ENCODE data around the gene SOWAHC. TPM values are rescaled to one million over a fixed set of nuclear protein-coding genes. Genes with fewer than 3 reads are reported as not detected.
A peak's percentile ranks its signal among the peaks of the same experiment; 100 is the strongest.
"Not testable (repeated sequence)": the region's sequence is repeated elsewhere in the genome, so short reads cannot be mapped to it uniquely, and the experiment has no call there.

Gene SOWAHC
- 10 to 100 TPM; 40.6 to 99.5 (median 57.3) TPM for total RNA-seq

GRCh38 chr2:109613922-109614714, at the start of gene SOWAHC, which contains the start of gene SEPTIN10:
Gene SOWAHC, plus strand, starts transcription at chr2:109614364. Its CDS starts 126 bp downstream, at chr2:109614490.
Gene SEPTIN10, minus strand, starts transcription at chr2:109613966. Its CDS starts 139 bp downstream, at chr2:109613827.
- no peaks in the 10 kb centered on the region for H3K36me3 ChIP-seq
- H3K9me3 ChIP-seq: no peaks in the 10 kb centered on the region
- peak; percentile 96 for DNase-seq
- H3K4me1 ChIP-seq: peaks cover 15 to 65% (median 38%) of the 10 kb centered on the region in 4 donors
- H3K4me3 ChIP-seq: peak within 1 kb of the TSS; percentile 53 to 82 (median 70)
- H3K27ac ChIP-seq: peak within 1 kb of the TSS; percentile 98 to 99 (median 98)
- peak; percentile 79 for TF ChIP-seq POLR2A (IDR thresholded peaks at IDR 0.05)
- TF ChIP-seq CTCF (IDR thresholded peaks at IDR 0.05): no peak
- peak; percentile 82 to 93 (median 93) for TF ChIP-seq POLR2AphosphoS5 (IDR thresholded peaks at IDR 0.05)
- peak; percentile 11 for TF ChIP-seq EP300 (IDR thresholded peaks at IDR 0.05; ENCODE audit: low read depth)
- H3K27me3 ChIP-seq: no peaks in the 10 kb centered on the region
- WGBS, 2 donors (ENCODE audit: low coverage in 1 of 2): 4% methylated on average over 54 of the region's 104 CpGs; no CpG with 5 or more reads in 1 of the 2 donors
- intact Hi-C loops (cut with DNase I; ENCODE audit: low total_unique reads): loop anchor here (5.0 kb wide), 1 partner anchor 78 kb away; no protein-coding TSS in a partner anchor
- in situ Hi-C loops (cut with MboI; ENCODE audit: low pct_ligation_motif_present in 1 of 4, low pct_unique_long_range_greater_than_20kb in 1 of 4, low sequenced_read_pairs in 3 of 4): no loop called here

GRCh38 chr2:109575373-109575772, 38.8 kb upstream of the SOWAHC start:
- Histone ChIP-seq H3K27ac (no peak overlapping the region), H3K4me3 (no peak overlapping the region), H3K36me3 (peaks cover 0 to 14% (median 0%) of the 10 kb centered on the region in 4 donors), H3K4me1 (no peaks in the 10 kb centered on the region), H3K27me3 (no peaks in the 10 kb centered on the region), H3K9me3 (no peaks in the 10 kb centered on the region)
- in situ Hi-C loops (cut with MboI; ENCODE audit: low pct_ligation_motif_present in 1 of 4, low pct_unique_long_range_greater_than_20kb in 1 of 4, low sequenced_read_pairs in 3 of 4) (no loop called here), intact Hi-C loops (cut with DNase I; ENCODE audit: low total_unique reads) (no loop called here)
- DNase-seq: no peak
- 31 to 33% methylated on average over 1 of the region's 1 CpG for WGBS, 2 donors (ENCODE audit: low coverage in 1 of 2)
- TF ChIP-seq EP300 (IDR thresholded peaks at IDR 0.05; ENCODE audit: low read depth) (no peak), POLR2AphosphoS5 (IDR thresholded peaks at IDR 0.05) (no peak), CTCF (IDR thresholded peaks at IDR 0.05) (no peak), POLR2A (IDR thresholded peaks at IDR 0.05) (no peak)

GRCh38 chr2:109577630-109578029, 36.5 kb upstream of the SOWAHC start:
- H3K36me3 ChIP-seq: peaks cover 0 to 14% (median 0%) of the 10 kb centered on the region in 4 donors
- intact Hi-C loops (cut with DNase I; ENCODE audit: low total_unique reads); in situ Hi-C loops (cut with MboI; ENCODE audit: low pct_ligation_motif_present in 1 of 4, low pct_unique_long_range_greater_than_20kb in 1 of 4, low sequenced_read_pairs in 3 of 4): not testable (repeated sequence)

GRCh38 chr2:109582928-109583895, 31.0 kb upstream of the SOWAHC start:
- TF ChIP-seq EP300 (IDR thresholded peaks at IDR 0.05; ENCODE audit: low read depth) (no peak), POLR2AphosphoS5 (IDR thresholded peaks at IDR 0.05) (no peak), CTCF (IDR thresholded peaks at IDR 0.05) (no peak), POLR2A (IDR thresholded peaks at IDR 0.05) (no peak)
- no peaks in the 10 kb centered on the region for H3K9me3 ChIP-seq
- H3K27me3 ChIP-seq: no peaks in the 10 kb centered on the region
- DNase-seq: no peak
- 76 to 83% methylated on average over 6 of the region's 6 CpGs for WGBS, 2 donors (ENCODE audit: low coverage in 1 of 2)
- H3K4me3 ChIP-seq: no peak overlapping the region
- peaks cover 0 to 9% (median 0%) of the 10 kb centered on the region in 4 donors for H3K36me3 ChIP-seq
- H3K4me1 ChIP-seq: no peaks in the 10 kb centered on the region
- H3K27ac ChIP-seq: no peak overlapping the region
- in situ Hi-C loops (cut with MboI; ENCODE audit: low pct_ligation_motif_present in 1 of 4, low pct_unique_long_range_greater_than_20kb in 1 of 4, low sequenced_read_pairs in 3 of 4) (no loop called here), intact Hi-C loops (cut with DNase I; ENCODE audit: low total_unique reads) (no loop called here)

More at GRCh38 chr2:109577630-109578029, 36.5 kb upstream of the SOWAHC start:
- H3K4me3 ChIP-seq, H3K9me3 ChIP-seq, H3K27ac ChIP-seq, DNase-seq, H3K4me1 ChIP-seq, H3K27me3 ChIP-seq: not testable (repeated sequence)
- 88 to 100% methylated on average over 2 to 7 of the region's 7 CpGs for WGBS, 2 donors (ENCODE audit: low coverage in 1 of 2)
